Body of pancreas (tissue), 4 donors: ENCODE measurements around the gene SFT2D2. TPM values are rescaled to one million over a fixed set of nuclear protein-coding genes. Genes with fewer than 3 reads are reported as not detected.
"Not testable (repeated sequence)": the region's sequence is repeated elsewhere in the genome, so short reads cannot be mapped to it uniquely, and the experiment has no call there.

Experiments used
- ATAC-seq: fragments of 150-250 bp; one replicate; pipeline ENCODE4 v1.9.1; 2016
- DNase-seq, 4 donors: peaks; one replicate each; pipeline ENCODE4 v3.0.0-alpha.2; 2019
- H3K27ac ChIP-seq, 4 donors: fragments of 200-600 bp; sonication (generic); 1 replicate in 3 of 4; 2 replicates in 1 of 4; pipeline versions ENCODE4 v1.5.1 to v1.6.1; 2016 to 2019; ENCODE audit warnings: mild to moderate bottlenecking in 1 of 4, mixed read lengths in 1 of 4, moderate library complexity in 1 of 4
- H3K27me3 ChIP-seq, 2 donors: fragments of 200-600 bp; sonication (generic); one replicate each; pipeline ENCODE4 v1.6.0; 2016; ENCODE audit warnings: mild to moderate bottlenecking in 1 of 2
- H3K36me3 ChIP-seq, 2 donors: fragments of 200-600 bp; sonication (generic); replicated peaks in 1 of 2; 2 replicates each; pipeline ENCODE4 v1.5.1; 2016; ENCODE audit warnings: low read depth in 2 of 2; ENCODE audit not compliant: insufficient read depth in 1 of 2
- H3K4me1 ChIP-seq: fragments of 200-600 bp; sonication (generic); one replicate; pipeline ENCODE4 v1.6.0; 2016
- H3K4me3 ChIP-seq, 2 donors: fragments of 200-600 bp; sonication (generic); 1 replicate in 1 of 2; 2 replicates in 1 of 2; pipeline ENCODE4 v1.5.1; 2016 to 2019
- H3K9me3 ChIP-seq, 3 donors: fragments of 200-600 bp; sonication (generic); 1 replicate in 2 of 3; 2 replicates in 1 of 3; pipeline ENCODE4 v1.5.1; 2016
- CTCF ChIP-seq, 7 experiments: fragments of 450-650 bp in 4 of 7; fragments of 200-600 bp in 3 of 7; sonication (generic) in 3 of 7; IDR thresholded peaks; one replicate each; pipeline ENCODE4 v1.5.1; 2016 to 2019; ENCODE audit warnings: antibody characterized with exemption in 7 of 7
- POLR2A ChIP-seq, 3 donors: fragments of 450-650 bp; IDR thresholded peaks; one replicate each; pipeline ENCODE4 v1.6.1; 2016; ENCODE audit warnings: antibody characterized with exemption in 3 of 3, mild to moderate bottlenecking in 2 of 3
- WGBS, 2 donors: methylation state at CpG; one replicate each; pipeline ENCODE4 v1.1.5; 2017; 5-methylcytosine and 5-hydroxymethylcytosine counted together
- intact Hi-C: fragments of 100-400 bp; cut with DNase I; formaldehyde crosslinking; loops from one replicate; pipeline ENCODE4 v1.15.1; 2023
- total RNA-seq, 2 donors: library from RNA; depleted of rRNA; stranded (reverse); fragments of >200 nt; gene quantifications; one replicate each; pipeline ENCODE4 v1.1.0, GENCODE V29; 2016

Gene SFT2D2
- total RNA-seq, 2 donors from 2014 or later: 13.8 to 19.5 TPM

GRCh38 chr1:168199056-168199455, 26.7 kb upstream of the SFT2D2 start:
- peaks cover 0 to 6% of the 10 kb centered on the region in 2 donors for H3K36me3 ChIP-seq
- H3K27ac ChIP-seq: no peak overlapping the region
- no peaks in the 10 kb centered on the region for H3K27me3 ChIP-seq
- H3K4me1 ChIP-seq: no peaks in the 10 kb centered on the region
- no peaks in the 10 kb centered on the region for H3K9me3 ChIP-seq
- no peak for DNase-seq
- no peak for TF ChIP-seq POLR2A (IDR thresholded peaks at IDR 0.05)
- no peak for TF ChIP-seq CTCF (IDR thresholded peaks at IDR 0.05)
- intact Hi-C loops: no loop called here
- WGBS, 2 donors: 57 to 58% methylated on average over 3 of the region's 3 CpGs
- ATAC-seq: no peak
- no peak overlapping the region for H3K4me3 ChIP-seq

GRCh38 chr1:168202941-168203654, 22.7 kb upstream of the SFT2D2 start:
- Histone ChIP-seq H3K4me3 (no peak overlapping the region), H3K4me1 (no peaks in the 10 kb centered on the region), H3K27ac (no peak overlapping the region), H3K27me3 (no peaks in the 10 kb centered on the region), H3K36me3 (peaks cover 0 to 4% of the 10 kb centered on the region in 2 donors), H3K9me3 (no peaks in the 10 kb centered on the region)
- ATAC-seq: no peak
- TF ChIP-seq POLR2A (IDR thresholded peaks at IDR 0.05) (no peak), CTCF (IDR thresholded peaks at IDR 0.05) (no peak)
- intact Hi-C loops: no loop called here
- DNase-seq: no peak
- WGBS, 2 donors: 54 to 89% methylated on average over 1 of the region's 1 CpG

- no peak overlapping the region for H3K4me3 ChIP-seq
Observed at GRCh38 chr1:168206111-168206510, 19.7 kb upstream of the SFT2D2 start.

GRCh38 chr1:168207673-168208072, 18.1 kb upstream of the SFT2D2 start:
- H3K27ac ChIP-seq, H3K27me3 ChIP-seq, H3K4me3 ChIP-seq, H3K4me1 ChIP-seq, H3K9me3 ChIP-seq, DNase-seq, intact Hi-C loops, H3K36me3 ChIP-seq, ATAC-seq: not testable (repeated sequence)
- WGBS, 2 donors: 98% methylated on average over 16 of the region's 34 CpGs; no CpG with 5 or more reads in 1 of the 2 donors

More at GRCh38 chr1:168206111-168206510, 19.7 kb upstream of the SFT2D2 start:
- ATAC-seq: no peak
- H3K36me3 ChIP-seq: no peaks in the 10 kb centered on the region
- H3K27ac ChIP-seq: no peak overlapping the region
- no peaks in the 10 kb centered on the region for H3K9me3 ChIP-seq
- no peaks in the 10 kb centered on the region for H3K4me1 ChIP-seq
- intact Hi-C loops: no loop called here
- no peak for DNase-seq
- no peaks in the 10 kb centered on the region for H3K27me3 ChIP-seq
- no peak for TF ChIP-seq POLR2A (IDR thresholded peaks at IDR 0.05)
- no peak for TF ChIP-seq CTCF (IDR thresholded peaks at IDR 0.05)

- WGBS, 2 donors: 82 to 89% methylated on average over 3 of the region's 3 CpGs
- DNase-seq: no peak
- intact Hi-C loops: no loop called here
- Histone ChIP-seq H3K4me1 (no peaks in the 10 kb centered on the region), H3K36me3 (no peaks in the 10 kb centered on the region), H3K9me3 (no peaks in the 10 kb centered on the region), H3K27ac (no peak overlapping the region), H3K27me3 (no peaks in the 10 kb centered on the region), H3K4me3 (no peak overlapping the region)
- TF ChIP-seq CTCF (IDR thresholded peaks at IDR 0.05) (no peak), POLR2A (IDR thresholded peaks at IDR 0.05) (no peak)
- no peak for ATAC-seq
Observed at GRCh38 chr1:168210312-168210711, 15.5 kb upstream of the SFT2D2 start.
